HG02938 (cell line): Measurements from ENCODE around the gene GIT2.
"Not testable (repeated sequence)": the region's sequence is repeated elsewhere in the genome, so short reads cannot be mapped to it uniquely, and the experiment has no call there.

Experiments used
- ATAC-seq: cut with Tn5 transposase; IDR thresholded peaks from one replicate; pipeline ENCODE4 v1.9.1; 2021; ENCODE audit warnings: mild to moderate bottlenecking, moderate library complexity; ENCODE audit not compliant: unreplicated experiment

The GIT2 gene

GRCh38 chr12:109949089-109949488 lies 47.1 kb downstream of the GIT2 start:
- ATAC-seq, result no peak

DNA sequence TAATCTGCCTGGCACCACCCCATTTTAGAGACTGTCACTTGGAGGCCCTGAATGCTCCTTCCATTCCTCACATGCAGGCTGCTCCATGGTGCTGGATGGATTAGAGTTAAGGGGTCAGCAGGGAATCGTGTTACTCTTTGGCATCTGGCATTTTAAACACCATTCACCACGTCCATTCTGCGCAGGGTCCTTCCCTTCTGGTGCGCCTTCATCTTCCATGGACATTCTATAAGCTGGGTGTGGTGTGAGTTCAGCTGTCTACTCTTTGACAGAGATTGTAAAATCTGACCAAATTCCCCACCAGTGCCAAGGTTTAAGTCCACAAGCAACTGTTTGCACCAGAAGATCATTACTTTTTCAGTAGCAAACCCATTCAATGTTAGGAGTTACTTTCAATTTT lies 47.8 kb downstream of the GIT2 start:
- no peak for ATAC-seq

DNA sequence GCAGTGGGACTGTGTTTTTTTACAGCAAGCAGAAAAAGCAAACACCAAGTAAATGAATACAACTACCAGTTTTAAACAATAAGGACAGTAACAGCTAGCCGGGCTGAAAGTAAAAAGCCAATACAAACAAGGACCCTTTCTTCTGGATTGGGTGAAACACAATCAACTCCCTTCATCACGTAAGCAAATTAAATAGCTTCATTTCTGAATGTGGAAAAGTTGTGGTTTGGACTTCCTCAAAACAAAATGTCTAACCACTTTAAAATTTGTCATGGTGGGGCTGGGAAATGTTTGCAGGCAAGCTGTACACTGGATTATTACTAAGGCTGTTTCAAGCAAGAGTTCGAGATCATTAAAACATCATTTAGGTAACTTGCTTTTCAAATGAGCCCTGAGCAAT lies 48.6 kb downstream of the GIT2 start:
- no peak for ATAC-seq

GRCh38 chr12:109946913-109947312 lies 49.3 kb downstream of the GIT2 start:
- ATAC-seq, result no peak

- no peak for ATAC-seq
Measured at GRCh38 chr12:109946505-109946904, 49.7 kb downstream of the GIT2 start.

GRCh38 chr12:109944561-109945359 lies 51.4 kb downstream of the GIT2 start:
- no peak for ATAC-seq

DNA sequence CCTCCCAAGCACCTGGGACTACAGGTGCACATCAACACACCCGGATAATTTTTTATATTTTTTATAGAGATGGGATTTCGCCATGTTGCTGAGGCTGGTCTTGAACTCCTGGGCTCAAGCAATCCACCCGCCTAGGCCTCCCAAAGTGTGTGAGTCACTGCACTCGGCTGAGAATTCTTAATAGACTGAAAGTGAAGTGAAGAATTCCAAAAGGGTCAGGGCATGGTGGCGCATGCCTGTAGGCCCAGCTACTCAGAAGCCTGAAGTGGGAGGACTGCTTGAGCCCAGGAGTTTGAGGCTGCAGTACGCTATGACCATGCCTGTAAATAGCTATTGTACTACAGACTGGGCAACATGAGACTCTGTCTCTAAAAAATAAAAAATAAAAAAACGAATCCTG lies 52.4 kb downstream of the GIT2 start:
- no peak for ATAC-seq

DNA sequence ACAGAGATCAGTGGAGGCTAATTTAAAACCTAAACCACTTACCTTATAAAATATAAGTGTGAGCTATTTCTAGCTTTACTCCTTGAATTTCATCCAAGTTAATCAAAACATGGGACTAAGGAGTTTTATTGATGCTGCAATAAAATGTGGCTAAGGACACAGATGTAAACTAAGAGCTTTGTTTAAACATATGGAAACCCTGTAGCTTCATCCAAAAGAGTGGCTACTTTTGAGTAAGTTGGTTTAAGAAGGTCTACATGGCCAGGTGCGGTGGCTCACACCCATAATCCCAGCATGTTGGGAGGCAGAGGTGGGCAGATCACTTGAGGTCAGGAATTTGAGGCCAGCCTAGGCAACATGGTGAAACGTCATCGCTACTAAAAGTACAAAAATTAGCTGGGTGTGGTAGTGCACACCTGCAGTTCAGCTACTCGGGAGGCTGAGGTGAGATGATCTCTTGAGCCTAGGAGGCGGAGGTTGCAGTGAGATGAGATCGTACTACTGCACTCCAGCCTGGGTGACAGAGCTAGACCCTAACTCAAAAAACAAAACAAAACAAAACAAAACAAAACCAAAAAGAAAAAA lies 55.7 kb downstream of the GIT2 start:
- no peak for ATAC-seq

DNA sequence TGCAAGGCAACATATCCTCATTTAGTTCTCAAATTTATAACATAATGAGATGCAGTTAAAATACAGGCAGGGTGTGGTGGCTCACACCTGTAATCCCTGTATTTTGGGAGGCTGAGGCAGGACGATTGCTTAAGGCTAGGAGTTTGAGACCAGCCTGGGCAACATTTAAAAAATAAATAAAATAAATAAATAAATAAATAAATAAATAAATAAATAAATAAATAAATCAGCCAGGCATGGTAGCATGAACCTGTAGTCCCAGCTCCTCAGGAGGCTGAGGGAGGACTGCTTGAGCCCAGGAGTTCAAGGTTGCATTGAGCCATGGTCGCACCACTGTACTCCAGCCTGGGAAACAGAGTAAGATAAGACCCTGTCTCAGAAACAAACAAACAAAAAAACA lies 56.7 kb downstream of the GIT2 start:
- ATAC-seq, result no peak

GRCh38 chr12:109938947-109939346 lies 57.2 kb downstream of the GIT2 start:
- ATAC-seq, result no peak

DNA sequence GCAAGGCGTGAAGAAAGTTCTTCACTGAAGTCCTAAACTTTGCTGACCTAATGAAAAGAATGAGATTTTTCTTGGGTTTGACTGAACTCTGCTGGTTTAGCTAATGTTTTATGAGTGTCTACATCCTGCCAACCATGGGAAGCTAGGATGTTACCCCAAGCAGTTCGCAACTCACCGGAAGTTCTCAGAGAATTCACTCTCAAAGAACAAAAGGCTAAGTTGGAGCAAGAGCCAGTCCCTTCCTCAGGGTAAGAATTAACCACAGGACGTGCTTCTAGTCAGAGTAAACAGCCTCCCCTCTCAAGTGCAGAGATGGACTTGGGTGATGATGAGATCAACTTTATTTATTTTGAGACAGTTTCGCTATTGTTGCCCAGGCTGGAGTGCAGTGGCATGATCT lies 58.8 kb downstream of the GIT2 start:
- ATAC-seq, result no peak

- no peak for ATAC-seq
Measured at GRCh38 chr12:109934026-109934425, 62.1 kb downstream of the GIT2 start.

- no peak for ATAC-seq
Measured at GRCh38 chr12:109932878-109933503, 63.2 kb downstream of the GIT2 start.

DNA sequence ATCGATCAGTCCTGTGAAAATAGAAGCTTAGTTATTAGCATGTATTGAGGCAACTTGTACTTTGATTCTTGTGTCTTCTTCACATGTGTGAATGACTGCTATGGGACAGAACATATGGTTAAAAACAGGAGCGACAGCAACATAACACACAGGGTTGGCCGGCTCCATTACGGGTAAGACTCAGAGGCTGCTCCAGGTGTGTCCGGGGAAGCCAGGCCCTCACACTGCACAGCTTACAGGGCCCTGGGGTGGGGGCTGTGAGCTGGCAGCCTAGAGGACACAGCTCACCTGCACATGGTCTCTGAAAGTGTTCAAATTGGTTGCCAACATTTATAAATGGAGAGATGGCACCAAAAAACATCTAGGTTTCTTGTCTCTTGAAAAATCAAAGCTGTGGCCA lies 65.0 kb downstream of the GIT2 start:
- ATAC-seq, result no peak

GRCh38 chr12:109930028-109930800 lies 66.0 kb downstream of the GIT2 start:
- ATAC-seq, result no peak

DNA sequence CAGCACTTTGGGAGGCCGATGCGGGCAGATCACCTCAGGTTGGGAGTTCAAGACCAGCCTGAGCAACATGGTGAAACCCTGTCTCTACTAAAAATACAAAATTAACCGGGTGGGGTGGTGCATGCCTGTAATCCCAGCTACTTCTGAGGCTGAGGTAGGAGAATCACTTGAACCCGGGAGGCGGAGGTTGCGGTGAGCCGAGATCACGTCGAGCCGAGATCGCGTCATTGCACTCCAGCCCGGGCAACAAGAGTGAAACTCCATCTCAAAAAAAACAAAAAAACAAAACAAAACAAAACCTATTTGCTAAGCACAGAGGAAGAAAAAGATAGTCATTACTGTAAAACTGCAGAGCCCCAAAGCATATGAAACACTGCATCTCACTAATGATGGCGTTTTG lies 66.8 kb downstream of the GIT2 start:
- not testable (repeated sequence) for ATAC-seq

GRCh38 chr12:109928058-109928656 lies 68.0 kb downstream of the GIT2 start:
- ATAC-seq, result no peak

DNA sequence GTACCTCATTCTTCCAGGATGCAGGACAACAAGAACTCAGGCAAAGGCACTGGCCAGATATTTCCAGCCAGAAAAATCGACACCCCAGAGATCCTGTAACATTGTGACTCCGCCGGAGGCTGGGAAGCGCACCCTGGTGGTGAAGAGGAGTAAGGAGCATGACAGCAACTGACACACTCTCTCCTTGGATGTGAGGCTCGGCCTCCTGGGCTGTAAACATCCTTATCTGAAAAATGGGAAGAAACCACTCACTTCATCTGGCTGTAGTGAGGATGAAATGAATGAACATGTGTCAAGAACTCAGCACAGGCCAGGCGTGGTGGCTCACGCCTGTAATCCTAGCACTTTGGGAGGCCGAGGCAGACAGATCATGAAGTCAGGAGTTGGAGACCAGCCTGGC lies 68.5 kb downstream of the GIT2 start:
- ATAC-seq, result no peak

DNA sequence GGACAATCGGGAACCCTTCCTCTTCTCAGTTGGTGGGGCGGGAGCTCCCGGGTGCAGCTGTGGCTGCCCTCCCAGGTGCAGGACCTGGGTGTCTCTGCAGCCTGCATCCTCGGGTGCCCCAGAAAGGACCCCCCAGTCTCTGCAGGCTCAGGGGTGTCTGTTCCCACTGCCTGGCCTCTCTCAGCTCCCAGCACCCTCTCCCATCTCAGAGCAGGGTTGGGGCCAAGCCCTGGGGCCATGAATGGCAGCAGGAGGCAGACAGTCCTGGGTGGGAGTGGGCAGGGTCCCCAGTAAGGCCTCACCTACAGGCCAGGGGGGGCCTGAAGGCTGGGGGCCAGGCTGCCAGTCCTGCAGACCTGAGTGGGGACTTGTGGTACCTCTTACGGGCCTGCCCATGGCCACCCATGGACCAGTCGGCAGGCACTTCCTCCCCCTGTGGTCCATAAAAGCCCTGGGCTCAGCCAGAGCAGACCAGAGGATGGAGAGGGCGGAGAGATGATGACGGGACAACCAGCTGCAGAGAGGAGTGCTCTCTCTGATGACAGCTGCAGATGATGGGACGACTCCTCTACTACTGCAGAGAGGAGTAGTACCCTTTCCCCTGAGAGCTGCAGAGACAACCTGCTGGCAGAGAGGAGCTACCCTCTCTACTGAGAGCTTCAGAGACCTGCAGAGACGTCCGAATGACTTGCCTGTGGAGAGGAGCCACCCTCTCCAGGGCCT lies 69.5 kb downstream of the GIT2 start:
- ATAC-seq, result no peak

DNA sequence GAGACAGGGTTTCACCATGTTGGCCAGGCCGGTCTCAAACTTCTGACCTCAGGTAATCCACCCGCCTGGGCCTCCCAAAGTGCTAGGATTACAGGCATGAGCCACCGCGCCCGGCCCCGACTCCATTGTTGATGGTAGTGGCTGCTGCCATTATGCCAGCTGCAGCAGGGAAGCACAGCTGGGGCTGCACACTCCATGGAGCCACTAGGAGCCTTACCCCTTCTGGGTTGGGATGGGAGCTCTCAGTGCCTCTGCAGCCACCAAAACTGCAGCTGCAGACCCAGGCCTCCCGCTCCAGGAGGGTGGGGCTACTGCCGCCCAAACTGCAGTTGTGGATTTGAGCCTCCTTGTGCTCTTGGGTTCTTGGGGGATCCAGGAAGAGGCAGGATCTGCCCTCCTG lies 70.2 kb downstream of the GIT2 start:
- no peak for ATAC-seq
